ENCODE results near the gene CLIC4.
"Not testable (repeated sequence)": the region's sequence is repeated elsewhere in the genome, so short reads cannot be mapped to it uniquely, and the experiment has no call there.

The CLIC4 gene

GRCh38 chr1:24775916-24776315 is 30.7 kb downstream of the CLIC4 start:
- DNase-seq, result no peak

- no peak for DNase-seq
These were observed 31.6 kb downstream of the CLIC4 start for GRCh38 chr1:24776821-24777220.

GRCh38 chr1:24778141-24778540 is 32.9 kb downstream of the CLIC4 start:
- DNase-seq, result no peak

- DNase-seq, result not testable (repeated sequence)
These were observed 34.0 kb downstream of the CLIC4 start for GRCh38 chr1:24779199-24779598.

- no peak for DNase-seq
These were observed 34.6 kb downstream of the CLIC4 start for GRCh38 chr1:24779689-24780464.

GRCh38 chr1:24780626-24781025 is 35.4 kb downstream of the CLIC4 start:
- DNase-seq, result not testable (repeated sequence)

- no peak for DNase-seq
These were observed 37.4 kb downstream of the CLIC4 start for GRCh38 chr1:24782689-24783088.

- DNase-seq, result no peak
These were observed 38.5 kb downstream of the CLIC4 start for GRCh38 chr1:24783713-24784112.

GRCh38 chr1:24786191-24786590 is 40.9 kb downstream of the CLIC4 start:
- DNase-seq, result no peak

- no peak for DNase-seq
These were observed 45.2 kb downstream of the CLIC4 start for GRCh38 chr1:24790490-24790889.

- no peak for DNase-seq
These were observed 48.3 kb downstream of the CLIC4 start for GRCh38 chr1:24793447-24794129.

GRCh38 chr1:24794130-24794502 is 48.9 kb downstream of the CLIC4 start:
- DNase-seq, result not testable (repeated sequence)

- DNase-seq, result no peak
These were observed 50.0 kb downstream of the CLIC4 start for GRCh38 chr1:24795236-24795635.

- no peak for DNase-seq
These were observed 51.3 kb downstream of the CLIC4 start for GRCh38 chr1:24796524-24796923.

GRCh38 chr1:24799242-24799641 is 54.0 kb downstream of the CLIC4 start:
- DNase-seq, result not testable (repeated sequence)

GRCh38 chr1:24801176-24801575 is 55.9 kb downstream of the CLIC4 start:
- DNase-seq, result no peak

- DNase-seq, result no peak
These were observed 58.0 kb downstream of the CLIC4 start for GRCh38 chr1:24803220-24803619.

GRCh38 chr1:24803987-24804530 is 58.8 kb downstream of the CLIC4 start:
- DNase-seq, result no peak

GRCh38 chr1:24805534-24806301 is 60.5 kb downstream of the CLIC4 start:
- DNase-seq, result no peak

- no peak for DNase-seq
These were observed 61.3 kb downstream of the CLIC4 start for GRCh38 chr1:24806588-24806987.

GRCh38 chr1:24811494-24811893 is 66.2 kb downstream of the CLIC4 start:
- DNase-seq, result not testable (repeated sequence)

GRCh38 chr1:24820221-24820620 is 75.0 kb downstream of the CLIC4 start:
- DNase-seq, result not testable (repeated sequence)

GRCh38 chr1:24822887-24823286 is 77.6 kb downstream of the CLIC4 start:
- no peak for DNase-seq

Data from left hindlimb (tissue), 1 donor.